K562 (cell line): Measurements from ENCODE around the gene LTBR. TPM values are rescaled to one million over a fixed set of nuclear protein-coding genes. Genes with fewer than 3 reads are reported as not detected.
A peak's percentile ranks its signal among the peaks of the same experiment; 100 is the strongest.

Experiments used
- ATF3 ChIP-seq, 2 experiments: fragments of 450-650 bp in 1 of 2; sonication (generic) in 1 of 2; formaldehyde crosslinking in 1 of 2; IDR thresholded peaks in 1 of 2; conservative IDR thresholded peaks in 1 of 2; 2 replicates each; pipeline versions ENCODE4 v1.6.1 to v1.8.1; 2016 to 2023; ENCODE audit warnings: mild to moderate bottlenecking in 2 of 2, moderate library complexity in 2 of 2, inconsistent platforms in 1 of 2, missing genetic modification reagents in 1 of 2
- BRD4 ChIP-seq: fragments of 200-600 bp; sonication (generic); IDR thresholded peaks from 2 replicates; pipeline ENCODE4 v1.6.1; 2017; ENCODE audit warnings: inconsistent platforms
- CHD4 ChIP-seq: fragments of 200-600 bp; sonication (generic); IDR thresholded peaks from 3 replicates; pipeline ENCODE4 v1.6.1; 2012; ENCODE audit warnings: low read depth, mild to moderate bottlenecking, mixed read lengths, low read length, inconsistent platforms; ENCODE audit not compliant: insufficient read depth, insufficient replicate concordance, poor library complexity, severe bottlenecking
- CLOCK ChIP-seq: fragments of 250-450 bp; sonication (Bioruptor Pico); IDR thresholded peaks from 2 replicates; pipeline ENCODE4 v1.4.0; 2020; ENCODE audit warnings: mild to moderate bottlenecking, moderate library complexity, borderline replicate concordance
- ILK ChIP-seq: fragments of 450-650 bp; IDR thresholded peaks from 2 replicates; pipeline ENCODE4 v1.6.1; 2016; ENCODE audit warnings: missing genetic modification characterization, low read depth, mild to moderate bottlenecking, missing compliant biosample characterization, moderate library complexity, borderline replicate concordance
- KAT7 ChIP-seq: sonication (generic); formaldehyde crosslinking; IDR thresholded peaks from 2 replicates; pipeline ENCODE4 v1.8.0; 2022; ENCODE audit warnings: missing genetic modification reagents, mild to moderate bottlenecking, borderline replicate concordance
- LARP7 ChIP-seq: fragments of 450-650 bp; IDR thresholded peaks from 2 replicates; pipeline ENCODE4 v1.6.1; 2016
- MITF ChIP-seq: IDR thresholded peaks from 2 replicates; pipeline ENCODE4 v1.6.1; 2014; ENCODE audit warnings: antibody characterized with exemption
- MTA2 ChIP-seq: fragments of 450-650 bp; IDR thresholded peaks from 2 replicates; pipeline ENCODE4 v1.6.1; 2016; ENCODE audit warnings: low read depth
- NFE2 ChIP-seq: IDR thresholded peaks from 2 replicates; pipeline ENCODE4 v1.6.1; 2014; ENCODE audit warnings: antibody characterized with exemption, low read depth
- NFIC ChIP-seq: fragments of 450-650 bp; IDR thresholded peaks from 2 replicates; pipeline ENCODE4 v1.6.1; 2017; ENCODE audit warnings: mild to moderate bottlenecking, inconsistent platforms
- RAD51 ChIP-seq: fragments of 450-650 bp; IDR thresholded peaks from 2 replicates; pipeline ENCODE4 v1.7.1; 2016; ENCODE audit warnings: low read depth, mild to moderate bottlenecking, borderline replicate concordance
- SP1 ChIP-seq: sonication (generic); formaldehyde crosslinking; IDR thresholded peaks from 2 replicates; pipeline ENCODE4 v1.8.1; 2022; ENCODE audit warnings: mild to moderate bottlenecking, missing genetic modification reagents
- STAT5A ChIP-seq: IDR thresholded peaks from 2 replicates; pipeline ENCODE4 v1.6.1; 2012; ENCODE audit warnings: low read length, inconsistent platforms, borderline replicate concordance
- YBX1 ChIP-seq: fragments of 450-650 bp; IDR thresholded peaks from 2 replicates; pipeline ENCODE4 v1.7.1; 2016; ENCODE audit warnings: mild to moderate bottlenecking
- ZBED1 ChIP-seq: IDR thresholded peaks from 2 replicates; pipeline ENCODE4 v1.6.1; 2014
- ZNF140 ChIP-seq: fragments of 250-450 bp; sonication (Bioruptor Pico); IDR thresholded peaks from 2 replicates; pipeline ENCODE4 v1.8.0; 2021; ENCODE audit warnings: moderate library complexity, mild to moderate bottlenecking, inconsistent platforms
- ZNF518B ChIP-seq: fragments of 250-450 bp; sonication (Bioruptor Pico); IDR thresholded peaks from 2 replicates; pipeline ENCODE4 v1.5.0; 2021; ENCODE audit warnings: mild to moderate bottlenecking, moderate library complexity
- ZNF707 ChIP-seq: fragments of 250-450 bp; sonication (Bioruptor Pico); conservative IDR thresholded peaks from 2 replicates; pipeline ENCODE4 v1.8.0; 2022; ENCODE audit warnings: inconsistent platforms, mild to moderate bottlenecking, moderate library complexity
- ZNF75A ChIP-seq: fragments of 450-650 bp; formaldehyde crosslinking; IDR thresholded peaks from 2 replicates; pipeline ENCODE4 v1.4.0; 2020; ENCODE audit warnings: mild to moderate bottlenecking
- ZZZ3 ChIP-seq: fragments of 450-650 bp; IDR thresholded peaks from 2 replicates; pipeline ENCODE4 v1.6.1; 2016; ENCODE audit warnings: antibody characterized with exemption, mild to moderate bottlenecking, moderate library complexity
- polyA plus RNA-seq, 8 experiments: library from polyadenylated mRNA; depleted of rRNA in 4 of 8; stranded (reverse) in 5 of 8; unstranded in 3 of 8; fragments of >200 nt; fragmentation: Nextera tagmentation in 2 of 8; fragmentation: Illumina TruSeq in 1 of 8; extraction: Ambion mirVana in 2 of 8; extraction: Trizol in 1 of 8; gene quantifications; 2 replicates each; pipeline versions ENCODE4 v1.2.1 to v1.2.3, GENCODE V29; 2011 to 2014; ENCODE audit warnings: inconsistent platforms in 1 of 8, missing spikeins in 1 of 8
- total RNA-seq, 7 experiments: library from RNA; depleted of rRNA in 6 of 7; stranded (reverse); fragments of >200 nt in 6 of 7; fragmentation: Illumina TruSeq in 2 of 7; extraction: Trizol in 2 of 7; gene quantifications; 2 replicates each; pipeline versions ENCODE4 v1.2.1 to v1.2.3, GENCODE V29; 2011 to 2021; ENCODE audit warnings: low replicate concordance in 1 of 7

Gene LTBR
- total and polyA plus RNA-seq, 9 of the 15 experiments (the other 6 are each of a cell fraction or from before 2014, with no cell fraction given): 0.96 to 69.0 (median 35.3) TPM

GRCh38 chr12:6423267-6424007 is 39.5 kb downstream of the LTBR start (continued):
- TF ChIP-seq ATF3 (IDR thresholded peaks at IDR 0.05) (no peak), ATF3 (CRISPR knock-in tag; conservative IDR thresholded peaks at IDR 0.05) (no peak), MTA2 (no peak), ZBED1 (no peak), CLOCK (no peak), CHD4 (no peak), ZNF140 (CRISPR knock-in tag) (no peak), KAT7 (CRISPR knock-in tag) (no peak), LARP7 (no peak), YBX1 (no peak), NFE2 (no peak), NFIC (peak; percentile 31; the same call in 1 of the 2 replicates), ZNF707 (CRISPR knock-in tag) (no peak), ZNF75A (CRISPR knock-in tag) (no peak), ZNF518B (CRISPR knock-in tag) (no peak), SP1 (CRISPR knock-in tag) (no peak), STAT5A (no peak), ZZZ3 (no peak), MITF (peak; percentile 53), ILK (tag) (no peak), RAD51 (peak; percentile 45; the same call in 1 of the 2 replicates), BRD4 (no peak)
